ENCODE results near the gene XPO1. TPM values are rescaled to one million over a fixed set of nuclear protein-coding genes. Genes with fewer than 3 reads are reported as not detected.
"Not testable (repeated sequence)": the region's sequence is repeated elsewhere in the genome, so short reads cannot be mapped to it uniquely, and the experiment has no call there.

XPO1 gene
- polyA plus RNA-seq, 1 donor from 2014 or later, result 494 TPM

GRCh38 chr2:61549546-61549945, 11.4 kb upstream of the XPO1 start:
- Histone ChIP-seq H3K4me3 (ENCODE audit: low read length) (no peak overlapping the region), H3F3A (ENCODE audit: insufficient read depth, low read length, poor library complexity, severe bottlenecking) (no peaks in the 10 kb centered on the region)
- TF ChIP-seq, protein P1, sequence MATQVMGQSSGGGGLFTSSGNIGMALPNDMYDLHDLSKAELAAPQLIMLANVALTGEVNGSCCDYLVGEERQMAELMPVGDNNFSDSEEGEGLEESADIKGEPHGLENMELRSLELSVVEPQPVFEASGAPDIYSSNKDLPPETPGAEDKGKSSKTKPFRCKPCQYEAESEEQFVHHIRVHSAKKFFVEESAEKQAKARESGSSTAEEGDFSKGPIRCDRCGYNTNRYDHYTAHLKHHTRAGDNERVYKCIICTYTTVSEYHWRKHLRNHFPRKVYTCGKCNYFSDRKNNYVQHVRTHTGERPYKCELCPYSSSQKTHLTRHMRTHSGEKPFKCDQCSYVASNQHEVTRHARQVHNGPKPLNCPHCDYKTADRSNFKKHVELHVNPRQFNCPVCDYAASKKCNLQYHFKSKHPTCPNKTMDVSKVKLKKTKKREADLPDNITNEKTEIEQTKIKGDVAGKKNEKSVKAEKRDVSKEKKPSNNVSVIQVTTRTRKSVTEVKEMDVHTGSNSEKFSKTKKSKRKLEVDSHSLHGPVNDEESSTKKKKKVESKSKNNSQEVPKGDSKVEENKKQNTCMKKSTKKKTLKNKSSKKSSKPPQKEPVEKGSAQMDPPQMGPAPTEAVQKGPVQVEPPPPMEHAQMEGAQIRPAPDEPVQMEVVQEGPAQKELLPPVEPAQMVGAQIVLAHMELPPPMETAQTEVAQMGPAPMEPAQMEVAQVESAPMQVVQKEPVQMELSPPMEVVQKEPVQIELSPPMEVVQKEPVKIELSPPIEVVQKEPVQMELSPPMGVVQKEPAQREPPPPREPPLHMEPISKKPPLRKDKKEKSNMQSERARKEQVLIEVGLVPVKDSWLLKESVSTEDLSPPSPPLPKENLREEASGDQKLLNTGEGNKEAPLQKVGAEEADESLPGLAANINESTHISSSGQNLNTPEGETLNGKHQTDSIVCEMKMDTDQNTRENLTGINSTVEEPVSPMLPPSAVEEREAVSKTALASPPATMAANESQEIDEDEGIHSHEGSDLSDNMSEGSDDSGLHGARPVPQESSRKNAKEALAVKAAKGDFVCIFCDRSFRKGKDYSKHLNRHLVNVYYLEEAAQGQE (IDR thresholded peaks at IDR 0.05; ENCODE audit: borderline replicate concordance), result no peak
- TF ChIP-seq MXI1 (conservative IDR thresholded peaks at IDR 0.05; ENCODE audit: poor library complexity, severe bottlenecking), result no peak

DNA sequence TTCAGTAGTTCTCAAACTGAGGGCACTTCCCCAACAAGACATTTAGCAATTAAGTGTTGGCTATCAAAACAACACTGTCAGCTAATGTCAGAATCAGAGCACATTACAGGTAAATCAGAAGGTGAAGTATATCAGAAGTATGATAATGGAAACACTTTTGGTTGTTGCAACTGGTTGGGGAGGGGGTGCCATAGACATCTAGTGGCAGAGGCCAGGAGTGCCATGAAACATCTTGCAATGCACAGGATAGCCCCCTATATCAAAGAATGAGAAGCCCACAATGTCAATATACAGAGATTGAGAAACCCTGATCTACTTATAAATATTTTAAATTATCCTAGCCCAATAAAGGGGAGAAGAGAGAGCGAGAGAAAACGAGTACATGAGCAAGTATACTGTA, 4.9 kb upstream of the XPO1 start:
- H3K36me3 ChIP-seq (ENCODE audit: insufficient read depth, low read length), result no peaks in the 10 kb centered on the region
- no peaks in the 10 kb centered on the region for H3F3A ChIP-seq (ENCODE audit: insufficient read depth, low read length, poor library complexity, severe bottlenecking)
- no peak overlapping the region for H3K4me3 ChIP-seq (ENCODE audit: low read length)
- no peaks in the 10 kb centered on the region for H4K20me1 ChIP-seq (ENCODE audit: insufficient read depth)
- H3K9ac ChIP-seq (ENCODE audit: low read length), result no peak overlapping the region
- H3K4me2 ChIP-seq (ENCODE audit: low read length), result no peak overlapping the region
- H2AFZ ChIP-seq (ENCODE audit: low read depth, low read length), result no peak overlapping the region
- no peak overlapping the region for H3K27ac ChIP-seq (ENCODE audit: low read length)
- no peaks in the 10 kb centered on the region for H3K9me2 ChIP-seq (ENCODE audit: insufficient read depth, low read length)
- TF ChIP-seq MXI1 (conservative IDR thresholded peaks at IDR 0.05; ENCODE audit: poor library complexity, severe bottlenecking) (no peak), EZH2 (IDR thresholded peaks at IDR 0.05; ENCODE audit: borderline replicate concordance, insufficient read depth, low read length, poor library complexity, severe bottlenecking) (no peak), TAF1 (IDR thresholded peaks at IDR 0.05; ENCODE audit: low read depth) (no peak), RAD21 (conservative IDR thresholded peaks at IDR 0.05) (no peak), SMC3 (conservative IDR thresholded peaks at IDR 0.05; ENCODE audit: poor library complexity) (no peak), EP300 (conservative IDR thresholded peaks at IDR 0.05; ENCODE audit: poor library complexity, severe bottlenecking) (no peak), POLR2AphosphoS5 (IDR thresholded peaks at IDR 0.05) (no peak)
- TF ChIP-seq, protein P2, sequence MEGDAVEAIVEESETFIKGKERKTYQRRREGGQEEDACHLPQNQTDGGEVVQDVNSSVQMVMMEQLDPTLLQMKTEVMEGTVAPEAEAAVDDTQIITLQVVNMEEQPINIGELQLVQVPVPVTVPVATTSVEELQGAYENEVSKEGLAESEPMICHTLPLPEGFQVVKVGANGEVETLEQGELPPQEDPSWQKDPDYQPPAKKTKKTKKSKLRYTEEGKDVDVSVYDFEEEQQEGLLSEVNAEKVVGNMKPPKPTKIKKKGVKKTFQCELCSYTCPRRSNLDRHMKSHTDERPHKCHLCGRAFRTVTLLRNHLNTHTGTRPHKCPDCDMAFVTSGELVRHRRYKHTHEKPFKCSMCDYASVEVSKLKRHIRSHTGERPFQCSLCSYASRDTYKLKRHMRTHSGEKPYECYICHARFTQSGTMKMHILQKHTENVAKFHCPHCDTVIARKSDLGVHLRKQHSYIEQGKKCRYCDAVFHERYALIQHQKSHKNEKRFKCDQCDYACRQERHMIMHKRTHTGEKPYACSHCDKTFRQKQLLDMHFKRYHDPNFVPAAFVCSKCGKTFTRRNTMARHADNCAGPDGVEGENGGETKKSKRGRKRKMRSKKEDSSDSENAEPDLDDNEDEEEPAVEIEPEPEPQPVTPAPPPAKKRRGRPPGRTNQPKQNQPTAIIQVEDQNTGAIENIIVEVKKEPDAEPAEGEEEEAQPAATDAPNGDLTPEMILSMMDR (IDR thresholded peaks at IDR 0.05; ENCODE audit: poor library complexity, severe bottlenecking), result no peak
- TF ChIP-seq, protein P1 (IDR thresholded peaks at IDR 0.05; ENCODE audit: borderline replicate concordance), result no peak
- H3K27me3 ChIP-seq (ENCODE audit: insufficient read depth, low read depth, low read length), result no peaks in the 10 kb centered on the region
- H3K79me2 ChIP-seq (replicated peaks; ENCODE audit: insufficient read depth, low read length), result no peaks in the 10 kb centered on the region
- H3K9me3 ChIP-seq (ENCODE audit: low read length), result no peaks in the 10 kb centered on the region

More at GRCh38 chr2:61549546-61549945, 11.4 kb upstream of the XPO1 start:
- Histone ChIP-seq H3K9me3 (ENCODE audit: low read length) (no peaks in the 10 kb centered on the region), H3K4me2 (ENCODE audit: low read length) (no peak overlapping the region), H3K27me3 (ENCODE audit: insufficient read depth, low read depth, low read length) (no peaks in the 10 kb centered on the region), H3K36me3 (ENCODE audit: insufficient read depth, low read length) (no peaks in the 10 kb centered on the region), H3K9me2 (ENCODE audit: insufficient read depth, low read length) (no peaks in the 10 kb centered on the region), H2AFZ (ENCODE audit: low read depth, low read length) (no peak overlapping the region), H3K9ac (ENCODE audit: low read length) (no peak overlapping the region), H3K27ac (ENCODE audit: low read length) (no peak overlapping the region), H4K20me1 (ENCODE audit: insufficient read depth) (no peaks in the 10 kb centered on the region), H3K79me2 (replicated peaks; ENCODE audit: insufficient read depth, low read length) (no peaks in the 10 kb centered on the region)

DNA sequence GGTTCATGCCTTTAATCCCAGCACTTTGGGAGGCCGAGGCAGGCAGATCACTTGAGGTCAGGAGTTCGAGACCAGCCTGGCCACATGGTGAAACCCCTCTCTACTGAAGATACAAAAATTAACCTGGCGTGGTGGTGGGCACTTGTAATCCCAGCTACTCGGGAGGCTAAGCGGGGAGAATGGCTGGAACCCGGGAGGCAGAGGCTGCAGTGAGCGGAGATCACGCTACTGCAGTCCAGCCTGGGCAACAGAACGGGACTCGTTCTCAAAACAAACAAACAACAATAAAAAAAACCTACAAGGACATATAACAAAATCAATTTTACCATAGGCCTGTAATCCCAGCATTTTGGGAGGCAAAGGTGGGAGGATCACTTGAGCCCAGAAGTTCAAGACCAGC, 2.0 kb upstream of the XPO1 start:
- not testable (repeated sequence) for H2AFZ ChIP-seq (ENCODE audit: low read depth, low read length); H3K4me2 ChIP-seq (ENCODE audit: low read length); H3K9me2 ChIP-seq (ENCODE audit: insufficient read depth, low read length); H3K27ac ChIP-seq (ENCODE audit: low read length); H3F3A ChIP-seq (ENCODE audit: insufficient read depth, low read length, poor library complexity, severe bottlenecking); H3K36me3 ChIP-seq (ENCODE audit: insufficient read depth, low read length); H3K27me3 ChIP-seq (ENCODE audit: insufficient read depth, low read depth, low read length); H3K4me3 ChIP-seq (ENCODE audit: low read length); H3K9ac ChIP-seq (ENCODE audit: low read length); H3K9me3 ChIP-seq (ENCODE audit: low read length)
- H3K79me2 ChIP-seq (replicated peaks; ENCODE audit: insufficient read depth, low read length), result peaks cover 19% of the 10 kb centered on the region
- H4K20me1 ChIP-seq (ENCODE audit: insufficient read depth), result peaks cover 20% of the 10 kb centered on the region

All from neural cell (in vitro differentiated cells).